ENCODE data around the gene SBF2.

Gene SBF2

DNA sequence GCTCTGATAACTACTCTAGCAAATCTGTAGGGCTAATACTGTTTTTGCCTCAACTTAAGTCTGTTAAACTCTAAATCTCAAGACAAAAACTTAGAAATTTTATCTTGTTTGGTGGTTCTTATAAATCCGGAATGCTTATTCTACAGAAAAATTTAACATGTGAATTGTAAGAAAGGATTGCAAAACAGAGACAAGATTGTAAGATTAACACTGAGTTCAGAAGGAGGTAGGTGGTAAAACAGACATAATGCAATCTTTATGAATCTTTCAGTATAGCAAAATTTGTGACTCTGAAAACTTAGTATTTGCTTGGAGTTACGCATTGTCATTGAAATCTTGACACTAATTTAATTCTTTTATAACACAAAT is 263.9 kb downstream of the SBF2 start:
- Histone ChIP-seq H3K4me1 (ENCODE audit: control insufficient read depth, low read length) (no peaks in the 10 kb centered on the region), H3F3A (ENCODE audit: control insufficient read depth, insufficient read depth) (no peaks in the 10 kb centered on the region), H3K27ac (ENCODE audit: low read depth, low read length) (no peak overlapping the region), H3K36me3 (ENCODE audit: control insufficient read depth, low read length) (no peaks in the 10 kb centered on the region), H3K4me3 (ENCODE audit: low read length) (no peak overlapping the region), H3K9me2 (replicated peaks; ENCODE audit: control insufficient read depth, low read length) (no peaks in the 10 kb centered on the region), H4K20me1 (ENCODE audit: control insufficient read depth, insufficient read depth, low read depth, low read length) (no peaks in the 10 kb centered on the region), H3K79me2 (ENCODE audit: control insufficient read depth, low read length) (no peaks in the 10 kb centered on the region), H3K27me3 (ENCODE audit: control insufficient read depth, low read length) (no peaks in the 10 kb centered on the region), H3K9me3 (ENCODE audit: control insufficient read depth, insufficient read depth, low read length) (no peaks in the 10 kb centered on the region), H3K4me2 (ENCODE audit: low read length) (no peak overlapping the region)
- TF ChIP-seq, protein P1, sequence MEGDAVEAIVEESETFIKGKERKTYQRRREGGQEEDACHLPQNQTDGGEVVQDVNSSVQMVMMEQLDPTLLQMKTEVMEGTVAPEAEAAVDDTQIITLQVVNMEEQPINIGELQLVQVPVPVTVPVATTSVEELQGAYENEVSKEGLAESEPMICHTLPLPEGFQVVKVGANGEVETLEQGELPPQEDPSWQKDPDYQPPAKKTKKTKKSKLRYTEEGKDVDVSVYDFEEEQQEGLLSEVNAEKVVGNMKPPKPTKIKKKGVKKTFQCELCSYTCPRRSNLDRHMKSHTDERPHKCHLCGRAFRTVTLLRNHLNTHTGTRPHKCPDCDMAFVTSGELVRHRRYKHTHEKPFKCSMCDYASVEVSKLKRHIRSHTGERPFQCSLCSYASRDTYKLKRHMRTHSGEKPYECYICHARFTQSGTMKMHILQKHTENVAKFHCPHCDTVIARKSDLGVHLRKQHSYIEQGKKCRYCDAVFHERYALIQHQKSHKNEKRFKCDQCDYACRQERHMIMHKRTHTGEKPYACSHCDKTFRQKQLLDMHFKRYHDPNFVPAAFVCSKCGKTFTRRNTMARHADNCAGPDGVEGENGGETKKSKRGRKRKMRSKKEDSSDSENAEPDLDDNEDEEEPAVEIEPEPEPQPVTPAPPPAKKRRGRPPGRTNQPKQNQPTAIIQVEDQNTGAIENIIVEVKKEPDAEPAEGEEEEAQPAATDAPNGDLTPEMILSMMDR (IDR thresholded peaks at IDR 0.05; ENCODE audit: low read depth, low read length, poor library complexity, severe bottlenecking) = no peak
- TF ChIP-seq EZH2phosphoT487 (IDR thresholded peaks at IDR 0.05; ENCODE audit: borderline replicate concordance, low read length) = no peak

DNA sequence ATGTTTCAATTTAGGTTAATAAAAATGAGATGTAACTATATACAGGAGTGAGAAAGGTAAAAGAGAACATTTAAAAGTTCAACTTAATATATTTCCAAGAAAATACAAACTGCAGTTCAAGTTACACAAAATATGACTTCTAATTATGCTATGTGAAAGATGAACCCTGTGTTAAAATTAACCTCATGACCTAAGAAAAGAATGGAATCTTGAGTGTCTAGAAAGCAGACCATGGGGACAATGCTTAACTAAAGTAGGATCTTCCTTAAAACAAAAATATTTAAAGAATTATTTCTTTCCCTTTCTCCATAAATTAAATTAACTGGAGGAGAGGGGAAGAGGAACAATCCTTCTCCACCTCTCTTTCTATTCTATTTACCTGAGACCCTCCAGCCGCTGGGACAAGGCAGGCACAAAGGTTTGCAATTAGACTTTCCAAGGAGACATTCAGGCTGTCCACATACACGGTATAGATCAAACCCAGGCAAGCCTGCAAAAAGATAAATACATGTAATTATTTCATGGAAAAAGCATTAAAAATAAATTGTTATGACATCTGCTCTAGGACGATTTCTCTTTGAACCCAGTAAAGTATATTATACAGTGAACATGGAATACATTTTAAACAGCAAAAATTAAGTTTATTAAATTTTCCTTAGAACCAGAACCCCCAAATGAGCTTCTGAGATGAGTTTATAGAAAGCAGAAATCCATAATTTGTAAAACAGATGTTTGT is 264.5 kb downstream of the SBF2 start:
- H3F3A ChIP-seq (ENCODE audit: control insufficient read depth, insufficient read depth) = no peaks in the 10 kb centered on the region
- H3K4me3 ChIP-seq (ENCODE audit: low read length) = no peak overlapping the region
- no peaks in the 10 kb centered on the region for H3K9me2 ChIP-seq (replicated peaks; ENCODE audit: control insufficient read depth, low read length)
- no peak overlapping the region for H3K4me2 ChIP-seq (ENCODE audit: low read length)
- no peak overlapping the region for H3K27ac ChIP-seq (ENCODE audit: low read depth, low read length)
- no peaks in the 10 kb centered on the region for H4K20me1 ChIP-seq (ENCODE audit: control insufficient read depth, insufficient read depth, low read depth, low read length)
- H3K79me2 ChIP-seq (ENCODE audit: control insufficient read depth, low read length) = no peaks in the 10 kb centered on the region
- H3K27me3 ChIP-seq (ENCODE audit: control insufficient read depth, low read length) = no peaks in the 10 kb centered on the region
- H3K9me3 ChIP-seq (ENCODE audit: control insufficient read depth, insufficient read depth, low read length) = no peaks in the 10 kb centered on the region
- H3K4me1 ChIP-seq (ENCODE audit: control insufficient read depth, low read length) = no peaks in the 10 kb centered on the region
- no peaks in the 10 kb centered on the region for H3K36me3 ChIP-seq (ENCODE audit: control insufficient read depth, low read length)
- TF ChIP-seq EZH2phosphoT487 (IDR thresholded peaks at IDR 0.05; ENCODE audit: borderline replicate concordance, low read length) = no peak
- TF ChIP-seq, protein P1 (IDR thresholded peaks at IDR 0.05; ENCODE audit: low read depth, low read length, poor library complexity, severe bottlenecking) = no peak

DNA sequence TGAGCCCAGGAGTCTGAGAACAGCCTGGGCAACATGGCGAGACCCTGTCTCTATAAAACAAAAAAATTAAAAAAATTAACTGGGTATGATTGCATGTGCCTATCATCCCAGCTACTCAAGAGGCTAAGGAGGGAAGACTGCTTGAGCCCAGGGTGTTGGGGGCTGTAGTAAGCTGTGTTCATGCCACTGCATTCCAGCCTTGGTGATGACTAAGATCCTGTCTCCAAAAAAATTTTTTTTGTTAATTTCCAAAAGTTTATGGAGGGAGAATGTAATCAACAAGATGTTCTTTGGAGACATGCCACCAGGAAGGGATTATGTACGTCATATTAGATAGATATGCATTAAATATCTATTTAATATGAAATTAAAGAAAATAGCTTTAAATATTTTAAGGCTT is 267.5 kb downstream of the SBF2 start:
- Histone ChIP-seq H3K27me3 (ENCODE audit: control insufficient read depth, low read length) (no peaks in the 10 kb centered on the region), H3K4me1 (ENCODE audit: control insufficient read depth, low read length) (no peaks in the 10 kb centered on the region), H4K20me1 (ENCODE audit: control insufficient read depth, insufficient read depth, low read depth, low read length) (no peaks in the 10 kb centered on the region), H3K9me2 (replicated peaks; ENCODE audit: control insufficient read depth, low read length) (no peaks in the 10 kb centered on the region), H3K4me2 (ENCODE audit: low read length) (no peak overlapping the region), H3K79me2 (ENCODE audit: control insufficient read depth, low read length) (no peaks in the 10 kb centered on the region), H3K4me3 (ENCODE audit: low read length) (no peak overlapping the region), H3F3A (ENCODE audit: control insufficient read depth, insufficient read depth) (no peaks in the 10 kb centered on the region), H3K9me3 (ENCODE audit: control insufficient read depth, insufficient read depth, low read length) (no peaks in the 10 kb centered on the region), H3K27ac (ENCODE audit: low read depth, low read length) (no peak overlapping the region), H3K36me3 (ENCODE audit: control insufficient read depth, low read length) (no peaks in the 10 kb centered on the region)
- TF ChIP-seq, protein P1 (IDR thresholded peaks at IDR 0.05; ENCODE audit: low read depth, low read length, poor library complexity, severe bottlenecking) = no peak
- no peak for TF ChIP-seq EZH2phosphoT487 (IDR thresholded peaks at IDR 0.05; ENCODE audit: borderline replicate concordance, low read length)
